Fibroblast of lung (primary cell): Measurements from ENCODE around the gene ENPP4. TPM values are rescaled to one million over a fixed set of nuclear protein-coding genes. Genes with fewer than 3 reads are reported as not detected.
"Not testable (repeated sequence)": the region's sequence is repeated elsewhere in the genome, so short reads cannot be mapped to it uniquely, and the experiment has no call there.

Experiments used
- DNase-seq, 2 donors: peaks; one replicate each; pipeline versions ENCODE4 v3.0.0 to v3.0.0-alpha.2; 2010; ENCODE audit warnings: low read depth in 2 of 2
- H2AFZ ChIP-seq: 2 replicates; pipeline ENCODE4 v1.5.1; 2012; ENCODE audit warnings: low read length, control low read depth, inconsistent platforms
- H3K27ac ChIP-seq: 2 replicates; pipeline ENCODE4 v1.5.1; 2011; ENCODE audit warnings: low read length, control low read depth; ENCODE audit not compliant: insufficient read depth
- H3K27me3 ChIP-seq: 2 replicates; pipeline ENCODE4 v1.5.1; 2011; ENCODE audit warnings: mild to moderate bottlenecking, low read length; ENCODE audit not compliant: control insufficient read depth, insufficient read depth
- H3K36me3 ChIP-seq: 2 replicates; pipeline ENCODE4 v1.5.1; 2011; ENCODE audit warnings: low read length; ENCODE audit not compliant: control insufficient read depth, insufficient read depth
- H3K4me1 ChIP-seq: 2 replicates; pipeline ENCODE4 v1.5.1; 2011; ENCODE audit warnings: low read length; ENCODE audit not compliant: control insufficient read depth, insufficient read depth; ENCODE audit errors: extremely low read depth
- H3K4me2 ChIP-seq: 2 replicates; pipeline ENCODE4 v1.5.1; 2011; ENCODE audit warnings: low read length, control low read depth; ENCODE audit not compliant: insufficient read depth; ENCODE audit errors: extremely low read depth
- H3K4me3 ChIP-seq, 4 experiments: fragments of 200-600 bp in 1 of 4; sonication (generic) in 1 of 4; replicated peaks in 1 of 4; 2 replicates each; pipeline ENCODE4 v1.5.1; 2011 to 2016; ENCODE audit warnings: low read length in 4 of 4, low read depth in 3 of 4, mild to moderate bottlenecking in 3 of 4, control low read depth in 2 of 4, inconsistent platforms in 1 of 4, mixed read lengths in 1 of 4; ENCODE audit not compliant: insufficient read depth in 1 of 4; ENCODE audit errors: control extremely low read depth in 1 of 4
- H3K79me2 ChIP-seq: 2 replicates; pipeline ENCODE4 v1.5.1; 2012; ENCODE audit warnings: mild to moderate bottlenecking, low read length, inconsistent platforms; ENCODE audit not compliant: control insufficient read depth, insufficient read depth
- H3K9ac ChIP-seq: 2 replicates; pipeline ENCODE4 v1.5.1; 2011; ENCODE audit warnings: mild to moderate bottlenecking, low read length, control low read depth; ENCODE audit not compliant: insufficient read depth
- H3K9me3 ChIP-seq: 2 replicates; pipeline ENCODE4 v1.5.1; 2012; ENCODE audit warnings: low read depth, low read length; ENCODE audit not compliant: control insufficient read depth, insufficient read depth
- H4K20me1 ChIP-seq: 2 replicates; pipeline ENCODE4 v1.5.1; 2011; ENCODE audit warnings: low read length; ENCODE audit not compliant: control insufficient read depth, insufficient read depth; ENCODE audit errors: extremely low read depth
- CTCF ChIP-seq, 2 donors: IDR thresholded peaks in 1 of 2; conservative IDR thresholded peaks in 1 of 2; 1 replicate in 1 of 2; 2 replicates in 1 of 2; pipeline ENCODE4 v1.5.1; 2011 to 2012; ENCODE audit warnings: low read length in 2 of 2, control low read depth in 1 of 2, inconsistent platforms in 1 of 2, low read depth in 1 of 2, mild to moderate bottlenecking in 1 of 2
- EZH2 ChIP-seq: IDR thresholded peaks from 2 replicates; pipeline ENCODE4 v1.5.1; 2012; ENCODE audit warnings: low read length, control low read depth, mild to moderate bottlenecking; ENCODE audit errors: missing control alignments
- polyA plus RNA-seq, 2 donors: library from polyadenylated mRNA; depleted of rRNA in 1 of 2; stranded (reverse) in 1 of 2; unstranded in 1 of 2; fragments of >200 nt; gene quantifications; 2 replicates each; pipeline ENCODE4 v1.2.1, GENCODE V29; 2011 to 2012; ENCODE audit warnings: missing spikeins in 1 of 2
- total RNA-seq: library from RNA; depleted of rRNA; stranded (reverse); fragments of >200 nt; gene quantifications from 2 replicates; pipeline ENCODE4 v1.2.1, GENCODE V29; 2014

Gene ENPP4
- total and polyA plus RNA-seq, 2 donors (not counting 1 experiment from before 2014, with no cell fraction given): 2.7 to 4.0 TPM

GRCh38 chr6:46137387-46137786, 7.6 kb downstream of the ENPP4 start:
- Histone ChIP-seq H2AFZ (no peak overlapping the region), H3K36me3 (no peaks in the 10 kb centered on the region), H3K9ac (no peak overlapping the region), H3K4me1 (no peaks in the 10 kb centered on the region), H3K4me3 (no peak overlapping the region), H3K4me2 (no peak overlapping the region), H3K79me2 (no peaks in the 10 kb centered on the region), H3K27ac (no peak overlapping the region), H3K9me3 (no peaks in the 10 kb centered on the region), H3K27me3 (no peaks in the 10 kb centered on the region), H4K20me1 (no peaks in the 10 kb centered on the region)
- no peak for TF ChIP-seq CTCF (conservative IDR thresholded peaks at IDR 0.05 in 1 of 2, IDR thresholded peaks at IDR 0.05 in 1 of 2; ENCODE audit: low read depth in 1 of 2, low read length in 2 of 2)
- TF ChIP-seq EZH2: no peak
- DNase-seq: no peak

GRCh38 chr6:46138281-46138680, 8.5 kb downstream of the ENPP4 start:
- Histone ChIP-seq H3K4me2 (no peak overlapping the region), H3K9ac (no peak overlapping the region), H2AFZ (no peak overlapping the region), H3K27ac (no peak overlapping the region), H3K4me1 (no peaks in the 10 kb centered on the region), H3K79me2 (no peaks in the 10 kb centered on the region), H3K36me3 (no peaks in the 10 kb centered on the region), H4K20me1 (no peaks in the 10 kb centered on the region), H3K27me3 (no peaks in the 10 kb centered on the region), H3K9me3 (no peaks in the 10 kb centered on the region), H3K4me3 (no peak overlapping the region)
- no peak for DNase-seq
- TF ChIP-seq CTCF (conservative IDR thresholded peaks at IDR 0.05 in 1 of 2, IDR thresholded peaks at IDR 0.05 in 1 of 2; ENCODE audit: low read depth in 1 of 2, low read length in 2 of 2) (no peak), EZH2 (no peak)

- no peaks in the 10 kb centered on the region for H4K20me1 ChIP-seq
- no peak overlapping the region for H3K27ac ChIP-seq
- H2AFZ ChIP-seq: no peak overlapping the region
- H3K9ac ChIP-seq: no peak overlapping the region
- DNase-seq: no peak
- H3K79me2 ChIP-seq: no peaks in the 10 kb centered on the region
- no peak for TF ChIP-seq EZH2
- no peak for TF ChIP-seq CTCF (conservative IDR thresholded peaks at IDR 0.05 in 1 of 2, IDR thresholded peaks at IDR 0.05 in 1 of 2; ENCODE audit: low read depth in 1 of 2, low read length in 2 of 2)
- no peaks in the 10 kb centered on the region for H3K9me3 ChIP-seq
- no peak overlapping the region for H3K4me2 ChIP-seq
- H3K4me3 ChIP-seq: no peak overlapping the region
- H3K27me3 ChIP-seq: no peaks in the 10 kb centered on the region
- H3K4me1 ChIP-seq: no peaks in the 10 kb centered on the region
- H3K36me3 ChIP-seq: no peaks in the 10 kb centered on the region
Observed at GRCh38 chr6:46144270-46144669, 14.5 kb downstream of the ENPP4 start.

- H3K9ac ChIP-seq, H3K4me1 ChIP-seq, H3K27ac ChIP-seq, DNase-seq, H2AFZ ChIP-seq, H3K27me3 ChIP-seq, H3K4me3 ChIP-seq, H3K4me2 ChIP-seq, H3K9me3 ChIP-seq, H4K20me1 ChIP-seq, H3K79me2 ChIP-seq, H3K36me3 ChIP-seq: not testable (repeated sequence)
Observed at GRCh38 chr6:46149066-46149465, 19.3 kb downstream of the ENPP4 start.
